NCI-H1694 (cell line): ENCODE results near the gene TPPP3.

ENCODE experiments used
- DNase-seq: peaks from one replicate; lab custom pipeline; 2025; lab: John Stamatoyannopoulos, UW

The TPPP3 gene

GRCh38 chr16:67393111-67393787, at the start of gene TPPP3:
TPPP3 (minus strand) TSS chr16:67393498; CDS start chr16:67391111, 2,387 bp downstream.
- no peak for DNase-seq

DNA sequence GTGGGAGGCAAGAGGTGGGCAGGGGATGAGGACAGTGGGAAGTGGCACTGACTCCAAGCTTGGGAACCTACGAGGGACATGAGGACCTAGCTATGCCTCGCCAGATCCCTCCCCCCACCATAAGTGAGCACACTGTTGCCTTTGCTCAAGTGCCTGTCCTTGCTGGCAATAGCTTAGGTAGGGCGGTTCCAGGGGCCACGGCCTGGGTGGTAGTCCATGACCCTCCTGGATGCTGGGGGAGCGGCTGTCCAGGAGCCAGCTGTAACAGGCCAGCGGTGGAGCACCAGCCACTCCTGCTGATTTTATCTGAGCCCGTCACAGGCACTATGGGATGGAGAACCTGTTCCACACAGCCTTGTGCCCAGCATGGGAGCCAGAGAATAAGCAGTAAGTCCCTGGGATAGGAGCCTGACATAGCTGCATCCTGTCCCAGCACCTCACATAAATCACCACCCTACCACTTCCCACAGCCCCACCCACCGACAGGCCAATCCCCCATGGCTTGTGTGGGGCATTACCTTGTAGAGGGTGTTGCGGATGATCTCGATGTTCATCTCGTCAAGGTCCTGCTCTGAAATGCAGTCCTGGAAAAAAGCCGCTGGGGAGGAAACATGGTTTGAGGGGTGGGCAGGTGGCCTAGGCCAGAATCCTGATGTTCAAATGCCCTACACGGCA, 49.4 kb upstream of the TPPP3 start:
- no peak for DNase-seq

- no peak for DNase-seq
Observed at GRCh38 chr16:67441907-67442306, 48.6 kb upstream of the TPPP3 start.

- peak; percentile 68 for DNase-seq
Observed at GRCh38 chr16:67441271-67441753, 48.0 kb upstream of the TPPP3 start.

DNA sequence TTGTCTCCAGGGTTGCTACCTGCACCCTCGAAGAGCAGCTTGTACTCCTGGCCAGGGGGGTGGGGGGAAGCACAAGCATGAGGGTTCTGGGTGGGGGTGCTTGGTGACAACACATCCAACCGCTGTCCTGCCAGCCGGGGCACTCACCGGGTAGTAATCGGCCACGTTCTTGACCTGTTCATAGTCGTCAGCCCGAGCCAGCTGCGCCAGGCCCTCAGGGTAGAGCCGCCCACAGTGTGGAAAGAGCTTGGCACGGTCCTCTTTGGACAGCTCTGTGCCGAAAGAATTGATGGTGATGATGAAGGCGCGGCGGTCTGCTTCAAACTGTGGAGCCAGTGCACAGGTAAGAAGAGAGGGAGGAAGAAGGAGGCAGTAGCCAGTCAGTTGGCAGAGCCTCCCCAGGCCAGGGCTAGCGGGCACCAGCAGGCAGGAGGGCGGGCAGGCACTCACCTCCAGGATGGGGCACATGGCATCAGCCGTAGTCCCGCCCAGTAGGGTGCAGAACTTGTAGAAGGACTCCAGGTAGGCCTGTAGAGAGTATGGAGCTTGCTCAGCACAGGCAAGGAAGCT, 45.6 kb upstream of the TPPP3 start:
- no peak for DNase-seq

GRCh38 chr16:67438098-67438791, 44.9 kb upstream of the TPPP3 start:
- DNase-seq: no peak

DNA sequence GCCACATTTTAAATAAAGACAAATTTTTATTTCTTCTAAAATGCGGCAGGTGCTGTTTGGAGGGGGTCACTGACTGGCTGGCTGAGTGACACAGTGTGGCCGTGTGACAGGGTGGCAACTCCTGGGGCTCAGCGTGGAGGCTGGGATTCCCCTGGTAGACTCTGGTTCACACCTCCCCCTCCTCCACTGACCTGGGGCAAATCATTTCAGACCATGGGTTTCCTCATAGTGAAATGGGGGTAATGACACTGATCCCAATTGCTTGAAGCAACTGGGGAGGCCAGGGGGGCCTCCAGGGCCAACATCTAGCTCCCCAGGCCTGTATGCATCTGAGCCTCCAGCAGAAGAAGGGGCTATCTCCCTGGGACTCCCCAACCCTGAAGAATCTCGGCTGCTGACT, 44.2 kb upstream of the TPPP3 start:
- DNase-seq: no peak

DNA sequence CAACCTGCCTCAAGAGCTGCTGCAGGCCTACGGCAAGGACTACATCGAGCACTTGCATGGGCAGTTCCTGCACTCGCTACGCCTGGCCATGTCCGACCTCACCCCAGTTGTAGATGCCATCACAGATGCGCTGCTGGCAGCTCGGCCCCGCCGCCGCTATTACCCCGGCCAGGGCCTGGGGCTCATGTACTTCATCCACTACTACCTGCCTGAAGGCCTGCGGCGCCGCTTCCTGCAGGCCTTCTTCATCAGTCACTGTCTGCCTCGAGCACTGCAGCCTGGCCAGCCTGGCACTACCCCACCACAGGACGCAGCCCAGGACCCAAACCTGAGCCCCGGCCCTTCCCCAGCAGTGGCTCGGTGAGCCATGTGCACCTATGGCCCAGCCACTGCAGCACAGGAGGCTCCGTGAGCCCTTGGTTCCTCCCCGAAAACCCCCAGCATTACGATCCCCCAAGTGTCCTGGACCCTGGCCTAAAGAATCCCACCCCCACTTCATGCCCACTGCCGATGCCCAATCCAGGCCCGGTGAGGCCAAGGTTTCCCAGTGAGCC, 43.4 kb upstream of the TPPP3 start:
- no peak for DNase-seq

DNA sequence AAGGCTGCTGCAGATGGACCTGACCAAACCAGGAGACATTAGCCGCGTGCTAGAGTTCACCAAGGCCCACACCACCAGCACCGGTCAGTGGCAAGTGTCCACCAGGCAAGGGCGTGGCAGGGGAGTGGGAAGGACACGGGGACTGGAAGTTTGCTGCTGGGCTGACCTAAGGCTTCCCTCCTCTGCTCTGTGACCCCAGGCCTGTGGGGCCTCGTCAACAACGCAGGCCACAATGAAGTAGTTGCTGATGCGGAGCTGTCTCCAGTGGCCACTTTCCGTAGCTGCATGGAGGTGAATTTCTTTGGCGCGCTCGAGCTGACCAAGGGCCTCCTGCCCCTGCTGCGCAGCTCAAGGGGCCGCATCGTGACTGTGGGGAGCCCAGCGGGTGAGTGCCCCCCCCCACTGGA, 42.5 kb upstream of the TPPP3 start:
- DNase-seq: no peak

DNA sequence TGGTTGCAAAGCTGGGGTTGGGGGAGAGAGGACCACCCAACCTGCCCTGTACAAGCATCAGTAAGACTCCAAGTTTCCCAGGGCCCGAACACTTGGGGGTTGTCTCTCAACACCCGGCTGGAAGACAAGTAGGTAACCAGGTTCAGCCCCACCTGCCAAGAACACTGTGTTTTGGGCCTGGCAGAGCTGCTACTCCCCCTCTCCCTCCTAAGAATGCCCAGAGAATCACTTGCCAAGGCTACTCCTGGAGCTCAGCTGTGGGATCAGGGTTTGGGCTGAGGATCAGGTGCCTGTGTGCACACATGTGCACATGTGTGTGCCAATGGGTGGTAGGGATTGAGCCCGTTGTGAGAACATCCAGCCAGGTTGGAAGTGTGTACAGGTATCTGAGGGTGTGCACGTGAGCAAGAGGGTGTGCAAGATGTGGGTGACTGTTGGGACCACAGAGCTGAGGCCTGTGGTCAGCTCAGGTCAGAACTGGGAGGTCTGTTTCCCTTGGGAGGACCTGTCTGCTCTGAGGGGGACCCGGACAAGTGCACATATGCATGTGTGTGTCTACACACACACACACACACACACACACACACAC, 39.9 kb upstream of the TPPP3 start:
- DNase-seq: no peak

GRCh38 chr16:67432506-67432890, 39.2 kb upstream of the TPPP3 start:
- DNase-seq: no peak

DNA sequence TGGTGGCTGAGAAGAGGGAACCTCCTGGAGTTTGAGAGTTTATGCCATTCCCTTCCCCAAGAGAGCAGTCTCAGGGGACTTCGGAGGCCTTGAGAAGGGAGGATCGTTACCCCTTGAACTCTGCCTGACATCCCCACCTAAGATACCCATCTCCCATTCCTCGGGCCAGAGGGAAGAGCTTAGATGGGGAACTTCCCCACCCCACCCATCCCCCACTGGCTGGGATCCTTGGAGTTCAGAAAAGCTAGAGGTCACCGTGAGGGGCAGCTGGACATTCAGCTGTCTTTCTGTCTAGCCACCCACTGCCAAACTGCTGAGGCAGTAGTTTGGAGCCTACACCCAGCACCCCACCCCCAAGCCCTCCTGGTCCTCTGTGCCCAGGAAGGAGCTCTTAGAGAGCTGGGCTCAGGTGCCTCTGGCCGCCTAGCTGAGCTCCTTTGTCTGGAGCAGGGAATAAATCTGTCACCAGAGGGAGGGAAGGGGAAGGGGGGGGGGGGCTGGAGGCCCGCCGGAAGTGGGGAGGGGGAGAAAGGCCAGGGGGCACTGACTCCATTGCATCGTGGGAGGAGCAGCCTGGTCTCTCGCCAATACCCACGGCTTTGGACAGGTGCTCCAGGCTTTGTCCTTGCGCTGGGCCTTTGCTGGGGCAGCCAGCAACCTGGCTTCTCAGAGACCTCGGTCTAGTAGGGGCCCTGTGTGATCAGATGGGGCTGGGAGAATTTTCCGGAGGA, 38.6 kb upstream of the TPPP3 start:
- no peak for DNase-seq

GRCh38 chr16:67430977-67431774, 37.9 kb upstream of the TPPP3 start, which contains the start of gene HSD11B2:
HSD11B2 (plus strand) TSS chr16:67431121; CDS start chr16:67431249, 128 bp downstream.
- DNase-seq: peak; percentile 5

GRCh38 chr16:67430504-67430976, 37.2 kb upstream of the TPPP3 start:
- DNase-seq: no peak

- DNase-seq: no peak
Observed at GRCh38 chr16:67429799-67430503, 36.7 kb upstream of the TPPP3 start.

- DNase-seq: no peak
Observed at GRCh38 chr16:67429053-67429798, 35.9 kb upstream of the TPPP3 start.

DNA sequence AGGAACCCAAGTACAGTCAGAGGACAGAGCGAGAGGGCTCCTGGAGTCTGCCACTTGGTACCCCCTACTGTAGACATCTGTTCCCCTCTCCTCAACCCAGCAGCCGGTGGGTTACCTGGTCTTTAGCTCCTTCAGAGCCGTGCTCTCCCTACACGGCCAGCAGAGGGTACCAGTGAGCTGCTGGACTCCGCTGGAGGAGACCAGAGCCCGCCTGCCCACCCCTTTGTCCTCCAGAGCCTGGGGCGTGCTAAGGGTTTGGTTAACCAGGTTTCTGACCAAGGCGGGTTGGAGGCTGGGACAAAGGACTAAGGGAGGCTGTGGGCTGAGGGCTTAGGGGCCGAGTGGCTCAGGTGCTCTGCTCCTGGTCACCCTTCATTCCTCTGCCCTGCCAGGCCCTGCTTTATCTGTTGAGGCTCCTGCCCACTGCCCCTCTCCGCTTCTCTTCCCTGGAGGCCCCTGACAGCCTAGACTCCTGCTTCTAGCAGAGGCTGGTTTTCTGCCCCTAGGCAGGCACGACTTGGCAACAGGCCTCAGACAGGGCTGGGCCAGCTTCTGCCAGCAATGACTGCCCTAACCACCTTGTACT, 34.9 kb upstream of the TPPP3 start:
- peak; percentile 49 for DNase-seq

- DNase-seq: no peak
Observed at GRCh38 chr16:67426950-67427349, 33.7 kb upstream of the TPPP3 start.
